Ascending aorta (tissue), 2 donors: ENCODE data around the gene AKT1S1. TPM values are rescaled to one million over a fixed set of nuclear protein-coding genes. Genes with fewer than 3 reads are reported as not detected.

Source experiments
- DNase-seq, 2 donors: peaks; one replicate each; pipeline ENCODE4 v3.0.0-alpha.2; 2019; ENCODE audit warnings: low spot score in 2 of 2
- H3K27ac ChIP-seq, 2 donors: fragments of 200-600 bp; sonication (generic); one replicate each; pipeline ENCODE4 v1.5.1; 2016 to 2017; ENCODE audit warnings: mild to moderate bottlenecking in 1 of 2
- H3K27me3 ChIP-seq: fragments of 200-600 bp; sonication (generic); one replicate; pipeline ENCODE4 v1.5.1; 2017
- H3K36me3 ChIP-seq, 2 donors: fragments of 200-600 bp; sonication (generic); one replicate each; pipeline ENCODE4 v1.5.1; 2016
- H3K4me1 ChIP-seq, 2 donors: fragments of 200-600 bp; sonication (generic); one replicate each; pipeline ENCODE4 v1.5.1; 2016 to 2017; ENCODE audit warnings: mild to moderate bottlenecking in 1 of 2
- H3K4me3 ChIP-seq, 2 donors: fragments of 200-600 bp; sonication (generic); one replicate each; pipeline ENCODE4 v1.5.1; 2016 to 2017; ENCODE audit warnings: mild to moderate bottlenecking in 1 of 2
- H3K9me3 ChIP-seq, 2 donors: fragments of 200-600 bp; sonication (generic); one replicate each; pipeline ENCODE4 v1.5.1; 2016
- intact Hi-C: fragments of 100-400 bp; cut with DNase I; formaldehyde crosslinking; loops from one replicate; pipeline ENCODE4 v1.15.1; 2023
- total RNA-seq: library from RNA; depleted of rRNA; stranded (reverse); fragments of >200 nt; gene quantifications from one replicate; pipeline ENCODE4 v1.1.0, GENCODE V29; 2016
- TF ChIP-seq, protein P1 (sequence below), 3 experiments: fragments of 200-600 bp in 2 of 3; fragments of 450-650 bp in 1 of 3; sonication (generic) in 2 of 3; IDR thresholded peaks; one replicate each; pipeline ENCODE4 v1.5.1; 2016 to 2019; ENCODE audit warnings: antibody characterized with exemption in 3 of 3, mild to moderate bottlenecking in 1 of 3, moderate library complexity in 1 of 3

Gene AKT1S1
- total RNA-seq, 1 donor from 2014 or later: 12.8 TPM

DNA sequence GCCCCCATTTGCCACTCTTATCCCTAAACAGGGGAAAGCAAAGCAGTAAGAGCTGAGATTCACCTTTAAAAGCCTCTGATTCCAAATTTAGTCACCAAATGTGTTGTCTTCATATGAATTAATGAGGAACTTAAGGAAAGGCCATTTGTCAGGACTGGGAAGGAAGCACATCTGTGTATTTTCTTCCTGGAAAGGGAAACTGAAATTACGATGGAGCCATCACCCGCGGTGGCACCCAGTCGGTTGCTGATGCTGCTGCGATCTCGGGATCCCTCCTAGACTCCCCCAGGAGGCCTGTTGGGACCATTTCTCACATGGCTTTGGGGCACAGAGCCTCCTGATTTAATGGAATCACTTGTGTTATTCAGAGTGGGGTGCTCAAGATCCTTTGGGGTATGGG, 27.0 kb upstream of the AKT1S1 start:
- intact Hi-C loops: no loop called here
- no peak overlapping the region for H3K27ac ChIP-seq
- H3K36me3 ChIP-seq: peaks cover 22 to 28% of the 10 kb centered on the region in 2 donors
- H3K9me3 ChIP-seq: no peaks in the 10 kb centered on the region
- H3K27me3 ChIP-seq: no peaks in the 10 kb centered on the region
- no peaks in the 10 kb centered on the region for H3K4me1 ChIP-seq
- DNase-seq: no peak
- TF ChIP-seq, protein P1, sequence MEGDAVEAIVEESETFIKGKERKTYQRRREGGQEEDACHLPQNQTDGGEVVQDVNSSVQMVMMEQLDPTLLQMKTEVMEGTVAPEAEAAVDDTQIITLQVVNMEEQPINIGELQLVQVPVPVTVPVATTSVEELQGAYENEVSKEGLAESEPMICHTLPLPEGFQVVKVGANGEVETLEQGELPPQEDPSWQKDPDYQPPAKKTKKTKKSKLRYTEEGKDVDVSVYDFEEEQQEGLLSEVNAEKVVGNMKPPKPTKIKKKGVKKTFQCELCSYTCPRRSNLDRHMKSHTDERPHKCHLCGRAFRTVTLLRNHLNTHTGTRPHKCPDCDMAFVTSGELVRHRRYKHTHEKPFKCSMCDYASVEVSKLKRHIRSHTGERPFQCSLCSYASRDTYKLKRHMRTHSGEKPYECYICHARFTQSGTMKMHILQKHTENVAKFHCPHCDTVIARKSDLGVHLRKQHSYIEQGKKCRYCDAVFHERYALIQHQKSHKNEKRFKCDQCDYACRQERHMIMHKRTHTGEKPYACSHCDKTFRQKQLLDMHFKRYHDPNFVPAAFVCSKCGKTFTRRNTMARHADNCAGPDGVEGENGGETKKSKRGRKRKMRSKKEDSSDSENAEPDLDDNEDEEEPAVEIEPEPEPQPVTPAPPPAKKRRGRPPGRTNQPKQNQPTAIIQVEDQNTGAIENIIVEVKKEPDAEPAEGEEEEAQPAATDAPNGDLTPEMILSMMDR (IDR thresholded peaks at IDR 0.05): no peak
- H3K4me3 ChIP-seq: no peak overlapping the region

DNA sequence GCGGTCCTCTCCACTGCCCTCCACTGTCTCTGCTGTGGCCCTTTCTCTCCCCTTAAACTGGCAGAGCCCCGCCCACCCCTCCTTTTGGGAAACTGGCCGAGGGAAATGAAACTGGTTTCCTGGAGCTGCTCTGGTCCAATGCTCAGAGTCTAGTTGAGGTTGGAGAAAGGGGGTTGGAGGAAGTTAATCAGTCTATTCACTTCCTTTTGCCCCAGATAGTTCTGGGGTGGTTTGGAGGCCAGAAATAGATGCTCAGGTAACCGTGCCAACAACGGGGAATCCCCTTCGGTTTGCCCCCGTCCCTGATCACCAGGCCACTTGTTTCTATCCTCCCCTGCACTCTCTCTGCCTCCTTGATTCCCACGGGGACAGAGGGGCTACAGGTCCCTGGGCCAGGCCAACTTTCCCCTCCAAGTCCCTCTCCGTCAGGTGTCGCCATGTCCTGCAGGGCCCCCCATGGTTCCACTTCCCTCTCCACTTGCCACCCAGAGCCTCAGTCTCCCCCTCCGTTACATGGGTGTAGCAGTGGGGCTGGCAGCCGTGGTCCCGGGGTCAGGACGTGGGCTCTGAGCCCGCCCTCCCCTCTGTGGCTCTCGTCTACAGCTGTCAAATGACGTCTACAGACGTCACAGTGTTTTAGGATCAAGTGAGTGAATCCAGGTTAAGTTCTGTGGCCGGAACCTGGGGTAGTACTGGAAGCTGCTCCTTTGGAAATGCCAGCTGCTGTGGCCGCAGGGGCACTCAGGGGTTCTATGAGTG, 19.9 kb upstream of the AKT1S1 start, which contains the start of gene IL4I1:
IL4I1 (minus strand) TSS at position 25 of the 759 bp plus-strand sequence. CDS start 727 bp downstream, outside the sequence.
- TF ChIP-seq, protein P1 (IDR thresholded peaks at IDR 0.05): no peak
- H3K27ac ChIP-seq: peak within 1 kb of the TSS in 1 of 2 donors; percentile 32
- DNase-seq: peak in 1 of 2 donors; percentile 25
- no peaks in the 10 kb centered on the region for H3K27me3 ChIP-seq
- no peaks in the 10 kb centered on the region for H3K9me3 ChIP-seq
- no peaks in the 10 kb centered on the region for H3K36me3 ChIP-seq
- intact Hi-C loops: no loop called here
- H3K4me3 ChIP-seq: no peak within 1 kb of the TSS
- no peaks in the 10 kb centered on the region for H3K4me1 ChIP-seq

DNA sequence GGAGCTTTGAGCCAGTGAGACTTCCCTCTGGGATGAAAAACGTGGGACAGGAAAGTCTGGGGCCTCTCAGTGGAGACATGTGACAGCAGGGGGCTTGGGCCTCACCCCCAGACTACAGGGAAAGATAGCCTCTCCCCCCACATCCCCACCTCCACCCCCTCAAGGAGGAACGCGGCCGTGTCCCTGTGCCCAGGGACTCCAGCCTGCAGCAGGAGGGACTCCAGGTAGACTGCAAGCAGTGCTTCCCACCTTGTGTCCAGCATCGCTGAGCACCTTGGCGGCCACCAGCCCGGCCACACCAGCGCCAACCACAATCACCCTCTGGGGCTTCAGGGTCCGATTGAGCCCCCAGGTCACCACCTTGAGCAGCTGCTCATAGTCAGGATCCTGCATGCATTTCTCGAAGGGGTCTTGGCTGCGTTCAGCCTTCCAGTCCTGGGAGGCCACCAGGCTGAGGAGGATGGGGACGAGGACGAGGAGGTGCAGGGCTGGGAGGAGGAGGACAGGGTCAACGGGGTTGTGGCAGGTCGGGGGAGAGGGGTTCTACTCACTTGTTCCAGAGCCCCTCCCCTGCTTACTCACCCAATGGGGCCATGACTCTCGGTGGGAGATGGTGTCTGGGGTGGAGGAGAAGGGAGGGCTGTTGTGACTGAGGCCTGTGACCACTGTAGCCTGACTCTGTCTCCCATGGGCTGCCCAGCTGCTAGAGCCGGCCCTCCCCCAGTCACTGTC, 18.6 kb upstream of the AKT1S1 start:
- intact Hi-C loops: no loop called here
- Histone ChIP-seq H3K4me3 (no peak overlapping the region), H3K27me3 (no peaks in the 10 kb centered on the region), H3K9me3 (no peaks in the 10 kb centered on the region), H3K27ac (no peak overlapping the region), H3K4me1 (no peaks in the 10 kb centered on the region), H3K36me3 (no peaks in the 10 kb centered on the region)
- TF ChIP-seq, protein P1 (IDR thresholded peaks at IDR 0.05): no peak
- DNase-seq: no peak

DNA sequence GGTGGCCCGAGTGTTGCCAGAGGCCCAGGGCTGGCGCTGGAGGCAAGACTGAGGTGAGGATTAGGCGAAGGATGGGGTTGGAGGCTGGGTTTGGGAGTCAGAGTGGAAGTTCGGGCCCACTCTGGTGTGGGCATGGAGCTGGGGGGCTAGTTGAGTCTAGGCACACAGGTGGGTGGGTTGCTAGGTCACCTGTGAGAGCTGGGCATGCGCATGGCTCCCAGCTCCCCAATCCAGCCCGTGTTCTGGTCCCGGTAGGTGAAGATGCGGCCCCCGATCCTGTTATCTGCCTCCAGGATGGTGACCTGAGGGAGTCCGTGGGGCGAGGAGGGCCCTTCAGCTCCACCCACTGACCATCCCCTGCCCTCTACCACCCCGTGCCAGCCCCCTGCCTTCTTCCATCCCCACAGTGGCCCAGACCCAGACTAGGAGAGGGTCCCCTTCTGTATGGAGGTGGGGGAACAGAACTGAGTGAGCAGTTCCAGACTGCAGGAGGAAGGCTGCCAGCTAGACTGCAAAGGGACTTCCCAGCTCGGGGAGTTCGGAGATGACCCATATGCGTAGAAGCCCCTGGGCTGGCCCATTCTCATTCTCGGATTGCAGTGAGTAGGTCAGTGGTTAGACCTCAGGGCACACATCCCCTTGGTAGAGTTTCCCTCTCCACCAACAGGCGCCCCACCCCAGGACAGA, 17.9 kb upstream of the AKT1S1 start:
- Histone ChIP-seq H3K4me3 (no peak overlapping the region), H3K9me3 (no peaks in the 10 kb centered on the region), H3K36me3 (no peaks in the 10 kb centered on the region), H3K27me3 (no peaks in the 10 kb centered on the region), H3K27ac (no peak overlapping the region), H3K4me1 (peaks cover 4 to 5% of the 10 kb centered on the region in 2 donors)
- TF ChIP-seq, protein P1 (IDR thresholded peaks at IDR 0.05): no peak
- no peak for DNase-seq
- intact Hi-C loops: no loop called here

DNA sequence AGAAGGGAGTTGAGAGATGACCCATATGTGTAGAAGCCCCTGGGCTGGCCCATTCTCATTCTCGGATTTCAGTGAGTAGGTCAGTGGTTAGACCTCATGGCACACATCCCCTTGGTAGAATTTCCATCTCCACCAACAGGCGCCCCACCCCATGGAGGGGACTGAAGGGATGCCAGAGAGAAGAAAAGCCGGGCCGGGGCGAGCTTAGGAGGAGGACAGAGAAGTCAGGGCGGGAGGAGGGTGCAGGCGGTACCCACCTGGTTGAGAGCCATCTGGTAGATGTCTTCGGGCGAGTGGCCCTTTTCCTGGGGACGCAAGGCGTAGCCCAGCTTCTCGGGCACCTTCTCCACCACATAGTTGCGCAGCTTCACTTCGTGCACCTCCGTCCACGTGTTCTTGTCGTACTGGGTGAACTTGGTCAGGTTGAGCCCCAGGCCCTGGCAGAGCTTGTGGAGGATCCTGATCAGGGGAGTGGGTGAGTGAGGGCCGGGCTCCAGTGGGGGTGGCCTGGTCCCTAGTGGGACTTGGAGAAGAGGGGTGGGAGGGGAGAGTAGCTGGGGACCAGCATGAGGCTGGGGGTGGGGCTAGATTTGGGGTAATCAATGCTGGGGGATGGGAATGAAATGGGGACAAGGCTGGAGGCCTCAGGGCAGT, 17.0 kb upstream of the AKT1S1 start:
- DNase-seq: no peak

More for the DNA sequence above, 17.0 kb upstream of the AKT1S1 start:
- intact Hi-C loops: no loop called here
- TF ChIP-seq, protein P1 (IDR thresholded peaks at IDR 0.05): no peak
- Histone ChIP-seq H3K4me1 (peaks cover 4 to 8% of the 10 kb centered on the region in 2 donors), H3K27ac (no peak overlapping the region), H3K36me3 (no peaks in the 10 kb centered on the region), H3K9me3 (no peaks in the 10 kb centered on the region), H3K27me3 (no peaks in the 10 kb centered on the region), H3K4me3 (no peak overlapping the region)
